Activated CD4-positive, alpha-beta T cell treated with anti-CD3 and anti-CD28 coated beads, Interleukin-2, amount 50 U/mL, for 1 hour (primary cell): ENCODE data around the gene CNTLN.
"Not testable (repeated sequence)": the region's sequence is repeated elsewhere in the genome, so short reads cannot be mapped to it uniquely, and the experiment has no call there.

ENCODE experiments used
- DNase-seq: peaks from one replicate; pipeline ENCODE4 v3.0.0-alpha.2; 2020

The CNTLN gene

DNA sequence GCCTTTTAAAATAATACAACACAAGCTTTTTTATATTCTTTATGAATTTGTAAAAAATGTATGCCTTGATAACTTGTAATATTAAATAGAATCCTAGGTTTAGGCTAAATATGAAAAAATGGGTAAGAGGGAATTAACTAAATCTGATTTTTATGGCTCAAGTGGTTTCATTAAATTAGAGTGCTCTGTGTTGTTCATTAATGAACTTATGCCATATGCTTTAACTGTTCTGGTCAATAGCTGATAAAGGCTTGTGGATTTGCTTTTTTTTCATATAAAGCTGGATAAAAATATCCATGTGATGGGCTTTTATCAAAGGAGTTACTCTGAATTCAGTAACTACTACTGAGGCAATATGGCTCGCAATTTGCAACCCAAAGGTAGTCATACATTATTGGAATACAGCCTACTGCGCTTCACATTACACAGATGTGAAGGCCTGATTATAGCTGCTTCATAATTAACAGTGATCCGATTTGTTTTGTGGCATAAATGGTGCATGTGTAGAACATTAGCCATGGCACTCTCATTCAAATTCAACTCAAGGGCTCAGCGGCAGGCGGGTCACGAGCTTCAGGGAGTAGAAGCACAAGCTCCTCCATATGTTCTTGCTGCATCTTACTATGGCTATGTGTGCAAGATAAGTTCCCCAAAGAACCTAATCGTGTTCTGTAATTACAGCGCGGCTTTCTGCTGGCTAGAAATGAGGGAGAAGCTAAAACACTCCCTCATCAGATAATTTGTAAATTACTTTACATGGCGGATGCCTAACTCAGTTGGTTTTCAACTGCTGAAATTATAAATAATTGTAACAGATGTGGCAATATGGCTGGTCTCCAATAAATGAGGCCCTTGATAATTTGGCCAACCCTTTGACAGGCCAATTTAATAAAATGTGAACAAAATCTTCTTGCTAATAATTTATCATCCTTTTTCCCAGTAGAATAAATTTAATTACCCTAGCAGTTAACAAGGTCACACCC is 188.3 kb downstream of the CNTLN start:
- no peak for DNase-seq

DNA sequence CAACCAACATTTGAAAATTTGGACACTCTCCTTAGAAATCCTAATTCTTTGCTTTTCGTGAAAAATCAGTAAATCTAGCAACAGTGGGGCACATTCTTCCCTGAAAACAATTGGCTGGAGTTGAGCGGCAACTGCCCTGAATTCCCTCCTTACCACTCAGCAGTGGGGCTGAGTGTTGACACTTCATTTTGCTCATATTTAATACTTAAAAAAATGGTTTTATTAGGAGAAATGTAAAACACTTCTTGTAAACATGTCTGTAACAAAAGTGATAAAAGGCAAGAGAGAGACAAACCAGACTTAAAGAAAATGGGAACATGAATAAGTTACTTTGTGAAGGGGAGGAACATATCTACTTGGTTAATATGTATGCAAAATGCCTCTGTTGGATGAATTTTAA is 193.5 kb downstream of the CNTLN start:
- DNase-seq: no peak

DNA sequence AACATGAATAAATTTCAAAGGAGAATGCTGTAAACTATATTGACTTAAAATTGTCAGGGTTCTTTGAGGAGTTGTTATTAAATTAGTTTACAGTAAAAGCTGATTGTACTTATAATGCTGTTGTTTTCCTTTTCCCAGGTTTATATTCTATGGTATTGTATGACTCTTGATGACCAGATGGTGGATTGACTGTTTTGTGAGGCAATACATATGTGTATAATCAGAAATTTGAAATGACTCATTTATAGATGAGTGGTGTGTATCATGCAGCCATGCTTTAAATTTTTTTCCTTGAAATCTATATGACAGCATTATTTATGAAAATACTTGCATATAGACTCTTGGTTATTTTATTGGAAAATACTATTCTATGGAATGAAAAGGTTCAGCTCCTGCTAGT is 195.3 kb downstream of the CNTLN start:
- DNase-seq: no peak

DNA sequence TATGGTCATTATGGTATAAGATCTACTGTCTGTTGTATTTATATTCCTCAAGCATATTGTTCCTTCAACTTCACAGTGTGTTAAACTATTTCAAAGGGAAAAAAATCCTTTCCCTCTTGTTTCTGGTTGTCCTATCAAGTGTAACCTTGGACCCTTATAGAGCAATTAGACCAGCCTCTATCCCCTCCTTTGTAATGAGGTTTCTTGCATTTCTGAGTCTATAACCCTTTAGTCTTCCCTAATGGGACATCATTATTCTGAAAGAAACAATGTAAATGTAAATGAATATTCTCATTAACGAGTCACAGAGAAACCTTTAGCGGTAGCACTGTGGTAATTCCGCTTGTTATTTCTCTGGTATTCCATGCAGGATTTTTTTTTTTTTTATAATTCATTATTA is 197.3 kb downstream of the CNTLN start:
- no peak for DNase-seq

DNA sequence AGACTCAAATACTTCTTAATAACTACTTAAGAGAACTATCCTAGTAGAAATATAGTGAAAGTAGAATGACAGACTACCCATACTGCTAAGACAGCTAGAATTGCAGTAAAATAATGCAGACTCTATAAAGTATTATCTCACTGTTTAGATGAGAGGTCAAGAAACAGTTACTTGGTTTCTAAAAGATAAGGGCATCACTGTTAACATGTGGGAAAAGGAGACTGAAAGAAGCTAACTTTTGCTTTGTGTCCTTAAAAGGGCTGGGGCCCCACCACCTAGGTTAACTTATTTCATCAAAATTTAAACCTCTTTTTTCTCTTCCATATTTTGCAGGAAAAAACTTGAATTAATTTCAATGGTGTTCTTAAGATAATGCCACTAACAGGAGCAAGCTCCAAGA is 204.3 kb downstream of the CNTLN start:
- no peak for DNase-seq

DNA sequence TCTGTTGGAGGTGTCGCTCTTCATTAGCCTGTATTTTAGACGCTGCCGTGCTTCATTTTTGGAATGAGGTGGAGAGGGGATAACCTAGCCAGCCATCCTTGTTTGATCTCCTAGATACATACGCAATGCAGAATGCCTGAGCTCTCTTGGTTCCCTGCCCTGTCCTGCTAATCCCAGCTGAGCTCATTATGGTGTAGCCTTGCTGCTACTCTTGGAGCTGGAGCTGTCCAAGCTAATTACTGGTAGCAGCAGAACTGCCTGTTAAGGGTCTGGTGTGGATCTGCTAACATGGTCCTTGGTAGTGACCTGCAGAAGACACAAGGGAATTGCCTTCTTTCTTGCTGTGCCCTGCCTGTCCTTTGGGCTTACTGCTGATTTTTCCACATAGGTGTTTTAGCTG is 207.9 kb downstream of the CNTLN start:
- DNase-seq: no peak

DNA sequence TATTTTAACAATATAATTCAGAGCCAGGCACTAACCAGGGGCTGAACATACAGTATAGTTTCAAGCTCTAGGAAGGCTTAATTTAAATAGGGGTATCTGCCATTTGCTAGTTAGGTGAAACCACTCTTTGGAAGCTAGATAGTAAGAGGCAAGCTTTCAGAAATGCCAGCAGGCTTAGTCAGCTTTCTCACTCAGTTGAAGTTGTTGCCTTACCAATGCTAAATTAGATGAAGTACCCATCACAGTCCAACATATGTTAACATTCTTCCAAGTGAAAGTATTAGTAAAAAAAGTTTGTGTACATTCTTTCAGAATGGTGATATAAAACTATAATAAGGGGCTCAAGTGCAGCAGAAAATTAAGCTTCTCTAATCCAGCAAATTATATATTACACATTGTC is 215.0 kb downstream of the CNTLN start:
- DNase-seq: no peak

DNA sequence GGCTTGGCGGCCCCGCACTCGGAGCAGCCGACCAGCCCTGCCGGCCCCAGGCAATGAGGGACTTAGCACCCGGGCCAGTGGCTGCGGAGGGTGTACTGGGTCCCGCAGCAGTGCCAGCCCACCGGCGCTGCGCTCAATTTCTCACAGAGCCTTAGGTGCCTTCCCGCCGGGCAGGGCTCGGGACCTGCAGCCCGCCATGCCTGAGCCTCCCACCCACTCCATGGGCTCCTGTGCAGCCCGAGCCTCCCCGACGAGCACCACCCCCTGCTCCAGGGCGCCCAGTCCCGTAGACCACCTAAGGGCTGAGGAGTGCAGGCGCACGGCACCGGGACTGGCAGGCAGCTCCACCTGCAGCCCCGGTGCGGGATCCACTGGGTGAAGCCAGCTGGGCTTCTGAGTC is 219.2 kb downstream of the CNTLN start:
- not testable (repeated sequence) for DNase-seq

DNA sequence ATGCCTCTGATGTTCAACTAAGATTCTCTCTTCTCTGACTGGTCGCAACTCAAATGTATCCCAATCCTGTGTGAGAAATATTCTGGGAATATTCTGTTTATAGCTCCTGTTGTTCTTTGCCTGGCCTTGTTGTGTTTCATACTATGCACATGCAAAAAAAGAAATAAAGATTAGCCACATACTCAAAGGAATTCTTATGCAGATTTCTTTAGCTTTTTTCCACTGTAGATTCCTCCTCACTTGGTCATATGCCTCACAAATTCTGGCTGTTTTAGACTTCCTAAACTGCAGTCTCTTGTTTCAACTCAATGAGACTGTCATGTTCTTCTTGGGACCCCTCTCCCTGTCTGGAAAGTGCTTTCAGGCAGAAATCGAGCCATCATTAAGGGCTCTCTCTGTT is 226.5 kb downstream of the CNTLN start:
- DNase-seq: no peak

DNA sequence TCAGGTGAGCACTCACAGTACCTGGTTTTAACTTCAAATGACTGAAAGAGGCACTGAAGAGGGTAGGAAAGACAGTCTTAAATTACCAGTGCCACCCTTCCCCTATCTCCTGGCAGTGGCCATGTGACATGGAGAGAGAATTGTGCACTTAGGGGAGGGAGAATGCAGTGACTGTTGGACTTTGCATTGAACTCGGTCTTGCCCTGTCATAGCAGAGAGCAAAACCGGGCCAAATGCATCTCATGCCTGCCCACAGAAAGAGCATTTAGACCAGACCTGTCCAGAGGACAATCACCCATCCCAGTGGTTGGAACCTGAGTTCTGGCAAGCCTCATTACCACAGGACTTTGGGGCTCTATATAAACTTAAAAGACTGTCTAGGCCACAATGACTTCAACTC is 232.2 kb downstream of the CNTLN start:
- no peak for DNase-seq

DNA sequence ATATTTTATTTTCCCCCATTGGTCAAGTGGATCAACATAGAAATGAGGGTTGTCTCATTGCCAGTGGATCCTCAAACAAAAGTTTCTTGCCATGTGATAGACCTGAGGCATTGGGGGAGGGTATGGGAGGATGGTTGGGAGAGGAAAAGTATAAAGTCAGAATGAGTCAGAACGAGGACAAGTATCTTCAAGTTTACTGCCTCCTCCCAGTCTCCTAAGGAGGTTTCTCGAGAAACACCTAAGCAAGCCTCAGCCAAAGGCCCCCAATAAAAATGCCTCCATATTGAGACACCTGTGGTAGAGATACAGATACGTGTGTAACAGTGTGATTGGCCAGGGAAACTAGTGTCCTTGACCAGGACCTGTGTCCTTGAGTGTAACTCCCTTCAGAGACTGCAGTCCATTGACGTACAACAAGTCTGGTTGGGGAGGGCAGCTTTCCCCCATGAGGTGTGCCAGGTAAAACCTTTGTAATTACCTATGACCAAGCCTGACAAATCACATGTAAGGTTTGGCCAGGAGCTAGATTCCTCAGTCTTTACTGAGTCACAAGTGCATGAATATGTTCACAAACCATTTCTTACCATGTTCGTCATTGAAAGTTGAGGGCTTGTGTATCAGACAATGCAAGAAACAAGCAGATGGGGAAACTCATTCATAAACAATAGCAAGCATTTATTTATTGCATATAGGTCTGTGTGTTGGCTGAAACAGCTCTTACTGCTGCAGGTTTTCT is 245.5 kb downstream of the CNTLN start:
- no peak for DNase-seq

DNA sequence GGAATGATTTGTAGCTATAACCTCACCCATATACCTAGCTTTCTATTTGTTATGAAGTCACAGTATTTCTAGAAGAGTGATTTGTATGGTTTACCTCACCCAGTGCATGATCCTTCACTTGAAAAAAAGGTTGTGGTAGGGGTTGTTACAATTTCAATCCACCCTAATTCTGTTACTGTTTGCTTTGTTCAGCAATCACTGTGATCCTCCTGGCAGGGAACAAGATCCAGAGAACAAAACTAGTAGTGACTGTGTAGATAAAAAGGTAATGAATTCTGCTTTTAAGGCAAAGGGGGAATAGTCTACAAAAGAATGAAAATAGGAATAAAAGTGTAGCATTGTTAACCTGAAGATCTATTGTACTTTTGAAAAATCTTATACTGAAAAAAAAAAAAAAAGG is 252.7 kb downstream of the CNTLN start:
- no peak for DNase-seq

DNA sequence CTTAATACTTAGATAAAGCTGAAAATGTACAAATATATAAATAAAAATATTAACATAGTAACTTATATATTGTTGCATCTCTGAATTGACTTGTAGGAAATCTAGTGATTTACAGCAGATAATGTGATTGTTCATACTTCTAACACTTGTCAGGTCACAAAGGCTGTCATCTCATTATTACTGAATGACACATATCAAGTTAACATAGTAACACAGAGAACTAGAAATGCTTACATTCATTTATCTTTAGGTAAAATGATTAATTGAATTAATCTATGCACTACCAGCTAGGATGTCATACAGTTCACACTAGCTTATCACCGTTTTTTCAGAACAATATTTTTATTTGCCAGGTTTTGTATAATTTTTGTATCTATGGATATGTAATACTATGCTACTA is 254.2 kb downstream of the CNTLN start:
- DNase-seq: no peak

DNA sequence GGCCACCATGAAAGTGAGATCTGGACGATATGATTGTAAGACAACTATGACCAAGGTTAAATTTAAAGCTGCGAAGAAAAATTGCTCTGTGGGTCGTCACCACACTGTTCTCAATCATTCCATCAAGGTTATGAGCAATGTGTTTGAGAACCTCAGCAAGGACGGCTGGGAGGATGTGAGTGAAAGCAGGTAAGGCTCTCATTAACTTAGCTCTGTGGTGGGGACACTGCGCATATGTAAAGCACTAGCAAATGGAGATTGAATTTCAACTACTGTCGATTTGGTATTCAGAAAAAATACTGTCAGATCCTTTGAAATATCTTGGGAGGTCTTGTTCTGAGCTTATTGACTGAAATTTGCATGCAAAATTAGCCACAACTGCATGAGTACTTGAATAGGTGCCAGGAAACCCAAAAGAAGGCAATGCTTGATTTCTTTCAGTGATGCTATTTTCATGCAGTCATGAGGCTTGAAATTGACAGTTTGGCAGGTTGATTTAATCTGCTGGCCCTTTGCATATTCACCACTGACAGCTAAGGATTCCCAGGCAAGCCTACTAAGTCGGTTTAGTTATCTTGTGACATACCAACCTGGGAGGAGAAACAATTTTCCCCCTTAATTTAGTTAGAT is 260.2 kb downstream of the CNTLN start:
- DNase-seq: no peak

DNA sequence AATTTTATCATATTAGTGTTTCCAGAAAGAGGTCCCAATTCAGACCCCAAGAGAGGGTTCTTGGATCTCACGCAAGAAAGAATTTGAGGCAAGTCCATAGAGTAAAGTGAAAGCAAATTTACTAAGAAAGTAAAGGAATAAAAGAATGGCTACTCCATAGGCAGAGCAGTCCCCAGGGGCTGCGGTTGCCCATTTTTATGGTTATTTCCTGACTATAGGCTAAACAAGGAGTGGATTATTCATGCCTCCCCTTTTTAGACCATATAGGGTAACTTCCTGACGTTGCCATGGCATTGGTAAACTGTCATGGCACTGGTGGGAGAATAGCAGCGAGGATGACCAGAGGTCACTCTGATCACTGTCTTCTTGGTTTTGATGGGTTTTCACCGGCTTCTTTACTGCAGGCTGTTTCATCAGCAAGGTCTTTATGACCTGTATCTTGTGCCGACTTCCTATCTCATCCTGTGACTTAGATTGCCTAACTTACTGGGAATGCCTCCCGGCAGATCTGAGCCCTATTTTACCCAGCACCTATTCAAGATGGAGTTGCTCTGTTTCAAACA is 262.4 kb downstream of the CNTLN start:
- not testable (repeated sequence) for DNase-seq

DNA sequence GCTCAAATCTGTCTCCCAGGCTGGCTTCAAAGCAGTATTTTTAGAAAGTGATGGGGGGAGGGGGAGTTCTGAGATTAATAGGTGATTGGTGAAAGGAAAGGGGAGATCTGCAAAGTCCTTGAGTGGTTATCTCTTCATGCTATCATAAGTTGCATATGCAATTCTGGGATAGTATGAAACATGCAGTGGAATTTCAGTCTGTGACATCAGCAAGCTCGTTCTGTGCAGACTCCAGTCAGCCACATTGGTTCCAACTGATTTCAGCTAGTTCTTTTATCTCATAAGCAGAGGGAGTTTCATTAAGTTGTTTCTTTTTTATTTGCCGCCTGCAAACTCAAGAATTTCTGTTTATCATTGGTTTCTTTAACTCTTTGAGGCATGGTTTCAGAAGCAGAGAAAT is 263.5 kb downstream of the CNTLN start:
- no peak for DNase-seq

DNA sequence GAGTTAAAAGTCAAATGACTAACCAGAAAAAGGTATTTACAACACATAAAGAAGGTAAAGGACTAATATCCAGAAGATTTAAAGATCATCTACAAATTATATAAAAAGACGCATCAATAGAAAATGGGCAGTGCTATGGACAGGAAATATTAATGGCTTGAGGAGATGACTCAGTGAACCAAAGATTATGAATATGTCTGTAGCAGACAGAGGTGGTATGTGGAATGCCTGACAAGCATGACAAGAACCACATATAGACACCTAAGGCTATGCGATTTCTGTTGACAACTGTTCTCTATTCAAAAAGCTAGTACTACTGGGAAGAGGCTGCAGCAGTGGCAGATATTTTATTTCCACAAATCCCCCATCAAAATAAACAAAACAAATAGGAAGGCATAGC is 267.0 kb downstream of the CNTLN start:
- DNase-seq: no peak

DNA sequence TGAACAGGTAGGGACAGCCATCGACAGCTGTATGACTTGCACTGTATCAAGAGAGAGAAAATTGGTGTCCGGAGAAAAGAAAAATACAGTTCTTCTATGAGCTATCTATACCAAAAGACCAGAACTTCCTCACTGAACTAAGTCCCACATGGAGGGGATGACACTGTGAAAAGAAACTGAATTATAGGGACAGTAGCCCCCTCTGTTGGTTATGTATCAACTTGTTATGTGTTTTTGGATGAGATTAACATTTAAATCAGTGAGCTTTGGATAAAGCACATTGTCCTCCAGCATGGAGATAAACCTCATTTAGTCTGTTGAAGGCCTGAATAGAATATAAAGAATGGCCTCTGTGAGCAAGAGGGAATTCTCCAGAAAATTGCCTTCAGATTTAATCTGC is 267.5 kb downstream of the CNTLN start:
- no peak for DNase-seq

DNA sequence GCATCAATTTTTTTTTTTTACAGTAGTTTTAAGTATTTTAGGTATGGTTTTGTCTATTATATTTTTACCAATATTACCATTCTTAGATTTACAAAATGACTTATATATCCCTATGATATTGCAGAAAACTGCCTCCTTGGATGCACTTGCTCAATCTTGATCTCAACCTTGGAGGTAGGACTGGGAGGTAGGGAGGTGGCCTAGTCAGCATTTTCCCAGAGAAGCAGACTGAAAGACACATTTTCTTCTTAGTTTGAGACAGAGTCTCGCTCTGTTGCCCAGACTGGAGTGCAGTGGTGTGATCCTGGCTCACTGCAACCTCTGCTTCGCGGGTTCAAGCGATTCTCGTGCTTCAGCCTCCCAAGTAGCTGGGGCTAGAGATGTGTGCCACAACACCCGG is 268.7 kb downstream of the CNTLN start:
- no peak for DNase-seq

DNA sequence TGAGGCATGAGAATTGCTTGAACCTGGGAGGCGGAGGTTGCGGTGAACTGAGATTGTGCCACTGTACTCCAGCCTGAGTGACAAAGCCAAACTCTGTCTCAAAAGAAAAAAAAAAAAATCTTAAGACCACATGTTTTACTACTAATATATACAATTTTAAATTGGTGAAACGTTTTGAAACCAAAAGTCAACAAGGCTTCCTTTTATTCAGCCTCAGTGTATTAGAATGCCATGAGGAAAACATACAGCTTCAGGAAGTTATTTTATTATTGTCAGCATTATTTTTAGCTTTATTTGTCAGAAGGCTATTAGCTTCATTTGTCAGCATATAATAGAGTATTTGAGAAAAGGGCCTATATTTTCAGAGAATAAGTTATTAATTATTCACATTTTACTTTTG is 280.1 kb downstream of the CNTLN start:
- no peak for DNase-seq

DNA sequence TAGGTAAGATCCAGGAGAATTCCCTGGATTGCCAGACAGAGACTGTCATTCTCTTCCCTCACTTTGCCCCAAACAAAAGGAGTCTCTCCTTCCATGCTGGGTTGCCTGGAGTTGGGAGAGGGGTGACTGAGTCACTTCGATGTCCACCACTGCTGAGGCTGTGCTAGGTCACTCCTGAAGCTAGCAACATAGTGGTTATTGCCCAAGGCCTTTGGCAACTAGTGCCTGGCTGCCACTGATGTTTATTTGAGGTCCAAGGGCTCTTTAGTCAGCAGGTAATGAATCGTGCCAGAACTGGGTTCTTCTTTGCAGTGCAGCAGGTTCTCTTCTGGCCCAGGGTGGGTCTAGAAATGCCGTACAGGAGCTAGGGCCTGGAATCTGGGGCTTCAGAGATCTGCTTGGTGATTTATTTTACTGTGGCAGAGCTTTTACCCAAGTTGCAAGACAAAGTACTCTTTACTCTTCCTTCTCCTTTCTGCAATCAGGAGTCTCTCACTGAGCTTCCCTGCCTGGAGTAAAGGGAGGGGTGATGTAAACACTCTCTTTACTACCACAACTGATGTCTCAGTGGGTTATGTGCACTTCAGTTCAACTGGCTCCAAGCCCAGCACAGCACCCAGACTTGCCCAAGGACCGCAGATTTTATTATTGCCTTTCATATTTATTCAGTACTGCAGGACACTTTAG is 288.3 kb downstream of the CNTLN start:
- no peak for DNase-seq

DNA sequence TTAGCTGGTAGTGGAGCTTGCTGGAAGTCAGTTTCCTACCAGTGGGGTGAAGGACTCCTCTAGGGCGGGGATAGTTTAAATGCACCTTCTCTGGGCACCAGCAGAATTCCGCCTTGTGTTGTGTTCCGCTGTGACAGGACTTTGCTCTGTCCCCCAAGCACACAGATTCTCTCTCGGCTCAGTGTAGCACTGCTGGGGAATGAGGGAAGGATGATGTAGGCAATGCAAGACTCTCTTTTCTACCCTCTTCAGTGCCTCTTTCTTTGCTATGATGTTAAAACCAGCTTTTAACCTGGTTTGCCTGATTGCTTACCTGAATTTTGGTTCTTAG is 288.8 kb downstream of the CNTLN start:
- no peak for DNase-seq

DNA sequence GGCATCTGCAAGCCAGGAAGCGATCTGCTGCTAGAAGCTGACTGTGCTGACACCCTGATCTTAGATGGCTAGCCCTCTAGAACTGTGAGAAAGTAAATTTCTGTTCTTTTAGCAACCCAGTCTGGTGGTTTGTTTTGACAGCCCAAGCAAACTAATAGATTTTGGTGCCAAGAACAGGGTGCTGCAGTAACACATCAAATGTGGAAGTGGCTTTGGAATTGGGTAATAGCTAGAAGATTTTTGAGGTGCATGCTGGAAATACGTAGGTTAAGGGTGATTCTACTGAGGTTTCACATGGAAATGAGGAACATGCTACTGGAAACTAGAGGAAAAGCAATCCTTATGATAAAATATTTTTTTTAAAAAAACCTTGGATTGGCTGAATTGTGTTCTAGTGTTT is 290.5 kb downstream of the CNTLN start:
- DNase-seq: no peak
